B cell (primary cell): ENCODE measurements around the gene BPIFB3. TPM values are rescaled to one million over a fixed set of nuclear protein-coding genes. Genes with fewer than 3 reads are reported as not detected.

Experiments
- ATAC-seq: fragments of 200-7000 bp; cut with Tn5 transposase; one replicate; pipeline ENCODE4 v1.10.0; 2021; ENCODE audit warnings: low read depth, mild to moderate bottlenecking, moderate number of reproducible peaks, moderate library complexity
- CTCF ChIA-PET: fragments of 350-600 bp; sonication (Branson Sonifier 250); formaldehyde crosslinking; loops from one replicate; lab custom pipeline; 2021; ENCODE audit warnings: antibody characterized with exemption, inconsistent platforms; lab: Charles Lee
- POLR2A ChIA-PET: fragments of 350-600 bp; sonication (Branson Sonifier 250); formaldehyde crosslinking; loops from one replicate; lab custom pipeline; 2021; ENCODE audit warnings: antibody characterized with exemption; lab: Charles Lee
- DNase-seq: peaks from one replicate; pipeline ENCODE4 v3.0.0; 2013
- H2AFZ ChIP-seq: 2 replicates; pipeline ENCODE4 v1.6.1; 2012; ENCODE audit warnings: mild to moderate bottlenecking, low read depth, low read length; ENCODE audit not compliant: insufficient read depth, poor library complexity, severe bottlenecking
- H3K27ac ChIP-seq, 2 donors: 1 replicate in 1 of 2; 2 replicates in 1 of 2; pipeline ENCODE4 v1.5.1; 2012 to 2013; ENCODE audit warnings: low read length in 2 of 2, mild to moderate bottlenecking in 2 of 2, moderate library complexity in 1 of 2
- H3K27me3 ChIP-seq, 4 experiments: fragments of 200-600 bp in 1 of 4; sonication (generic) in 1 of 4; replicated peaks in 1 of 4; 1 replicate in 2 of 4; 2 replicates in 2 of 4; pipeline versions ENCODE4 v1.6.1 to v1.7.0; 2013 to 2016; ENCODE audit warnings: low read length in 3 of 4, mild to moderate bottlenecking in 2 of 4, mixed read lengths in 1 of 4, moderate library complexity in 1 of 4; ENCODE audit not compliant: insufficient read depth in 4 of 4, control insufficient read depth in 3 of 4; ENCODE audit errors: control extremely low read depth in 1 of 4
- H3K36me3 ChIP-seq, 2 experiments: replicated peaks in 1 of 2; 1 replicate in 1 of 2; 2 replicates in 1 of 2; pipeline versions ENCODE4 v1.6.1 to v1.7.1; 2013; ENCODE audit warnings: low read length in 1 of 2; ENCODE audit not compliant: insufficient read depth in 2 of 2, control insufficient read depth in 1 of 2; ENCODE audit errors: control extremely low read depth in 1 of 2, extremely low read depth in 1 of 2
- H3K4me1 ChIP-seq, 2 donors: fragments of 200-600 bp in 1 of 2; sonication (generic) in 1 of 2; 1 replicate in 1 of 2; 2 replicates in 1 of 2; pipeline versions ENCODE4 v1.5.1 to v1.6.1; 2013 to 2017; ENCODE audit warnings: low read length in 2 of 2; ENCODE audit not compliant: control insufficient read depth in 2 of 2, insufficient read depth in 2 of 2
- H3K4me2 ChIP-seq: replicated peaks from 2 replicates; pipeline ENCODE3; 2012; ENCODE audit warnings: mild to moderate bottlenecking, low read depth, low read length; ENCODE audit not compliant: poor library complexity, severe bottlenecking
- H3K4me3 ChIP-seq, 5 experiments: fragments of 200-600 bp in 1 of 5; sonication (generic) in 1 of 5; 1 replicate in 3 of 5; 2 replicates in 2 of 5; pipeline versions ENCODE4 v1.5.1 to v1.7.0; 2011 to 2016; ENCODE audit warnings: low read length in 4 of 5, mild to moderate bottlenecking in 4 of 5, low read depth in 2 of 5, control low read depth in 1 of 5, moderate library complexity in 1 of 5; ENCODE audit not compliant: insufficient read depth in 1 of 5; ENCODE audit errors: control extremely low read depth in 1 of 5, extremely low read depth in 1 of 5
- H3K79me2 ChIP-seq: fragments of 200-600 bp; sonication (generic); one replicate; pipeline ENCODE4 v1.6.0; 2016; ENCODE audit warnings: low read length; ENCODE audit not compliant: control insufficient read depth, insufficient read depth
- H3K9ac ChIP-seq: fragments of 200-600 bp; sonication (generic); 2 replicates; pipeline ENCODE4 v1.6.1; 2017; ENCODE audit warnings: mild to moderate bottlenecking, low read length, moderate library complexity
- H3K9me3 ChIP-seq, 3 donors: one replicate each; pipeline versions ENCODE4 v1.6.1 to v1.7.1; 2013; ENCODE audit warnings: low read length in 2 of 3; ENCODE audit not compliant: control insufficient read depth in 2 of 3, insufficient read depth in 1 of 3; ENCODE audit errors: control extremely low read depth in 1 of 3
- H4K20me1 ChIP-seq: 2 replicates; pipeline ENCODE4 v1.6.0; 2012; ENCODE audit warnings: mild to moderate bottlenecking, low read length; ENCODE audit not compliant: insufficient read depth, control insufficient read depth, poor library complexity, severe bottlenecking
- H3K27ac Mint-ChIP-seq: one replicate; pipeline ENCODE4 v1.8.0; 2021; ENCODE audit warnings: mixed read lengths
- H3K27me3 Mint-ChIP-seq: one replicate; pipeline ENCODE4 v1.8.0; 2021; ENCODE audit warnings: mixed read lengths
- H3K4me1 Mint-ChIP-seq: one replicate; pipeline ENCODE4 v1.8.0; 2021; ENCODE audit warnings: mixed read lengths
- H3K4me3 Mint-ChIP-seq: one replicate; pipeline ENCODE4 v1.8.0; 2021; ENCODE audit warnings: mixed read lengths
- H3K9me3 Mint-ChIP-seq: one replicate; pipeline ENCODE4 v1.8.0; 2022; ENCODE audit warnings: mixed read lengths; ENCODE audit not compliant: insufficient read depth
- CTCF ChIP-seq: fragments of 200-600 bp; IDR thresholded peaks from one replicate; pipeline ENCODE4 v1.8.0; 2022; ENCODE audit warnings: antibody characterized with exemption, mild to moderate bottlenecking
- EZH2 ChIP-seq: IDR thresholded peaks from 2 replicates; pipeline ENCODE4 v1.6.1; 2012; ENCODE audit warnings: borderline replicate concordance, low read depth, mild to moderate bottlenecking, moderate library complexity, low read length; ENCODE audit not compliant: insufficient read depth, poor library complexity, severe bottlenecking
- WGBS: methylation state at CpG from one replicate; pipeline ENCODE4 v1.1.5; 2013; ENCODE audit warnings: missing lambda C conversion rate; ENCODE audit not compliant: insufficient coverage; 5-methylcytosine and 5-hydroxymethylcytosine counted together
- intact Hi-C: fragments of 100-400 bp; cut with micrococcal nuclease; formaldehyde crosslinking; loops from one replicate; pipeline ENCODE4 v1.10.0; 2022
- polyA plus RNA-seq: library from polyadenylated mRNA; depleted of rRNA; stranded (reverse); fragments of >200 nt; gene quantifications from 2 replicates; pipeline ENCODE4 v1.2.3, GENCODE V29; 2012
- total RNA-seq, 2 donors: library from RNA; stranded (reverse); fragments of 120-200 nt in 1 of 2; gene quantifications; 1 replicate in 1 of 2; 2 replicates in 1 of 2; pipeline versions ENCODE4 v1.2.3 to v1.2.4, GENCODE V29; 2013 to 2022

The BPIFB3 gene
- total and polyA plus RNA-seq, 2 donors (not counting 1 experiment from before 2014, with no cell fraction given): not detected

GRCh38 chr20:33004141-33004751 is 49.5 kb upstream of the BPIFB3 start, which contains the start of gene SUN5:
Gene SUN5, minus strand, starts transcription at chr20:33004433. Its CDS starts 93 bp downstream, at chr20:33004340.
- no peak for TF ChIP-seq CTCF
- TF ChIP-seq EZH2: no peak
- WGBS: 93% methylated on average over 6 of the region's 6 CpGs
- no peak within 1 kb of the TSS for H3K4me2 ChIP-seq
- no peak within 1 kb of the TSS for H2AFZ ChIP-seq
- no peaks in the 10 kb centered on the region for H3K27me3 ChIP-seq
- H3K79me2 ChIP-seq: no peaks in the 10 kb centered on the region
- H3K4me3 ChIP-seq: no peak within 1 kb of the TSS
- no peak within 1 kb of the TSS for H3K9ac ChIP-seq
- peaks cover 4% of the 10 kb centered on the region for H3K9me3 Mint-ChIP-seq
- no peak for ATAC-seq
- H3K4me1 ChIP-seq: peaks cover 7 to 8% of the 10 kb centered on the region in 2 donors
- no peak for DNase-seq
- no peak within 1 kb of the TSS for H3K27ac ChIP-seq
- H3K36me3 ChIP-seq: no peaks in the 10 kb centered on the region
- POLR2A ChIA-PET: no interaction called here
- no peaks in the 10 kb centered on the region for H4K20me1 ChIP-seq
- H3K27ac Mint-ChIP-seq: no peak within 1 kb of the TSS
- H3K27me3 Mint-ChIP-seq: no peaks in the 10 kb centered on the region
- intact Hi-C loops: loop anchor here (2.0 kb wide), 1 partner anchor 101 kb away; no protein-coding TSS in a partner anchor
- no peak within 1 kb of the TSS for H3K4me3 Mint-ChIP-seq
- peaks cover 8% of the 10 kb centered on the region for H3K4me1 Mint-ChIP-seq
- CTCF ChIA-PET: interaction anchor here (1.5 kb wide), 1 partner anchor 102 kb away, joined by 5 read pairs; no protein-coding TSS in a partner anchor
- H3K9me3 ChIP-seq: peaks cover 0 to 13% (median 7%) of the 10 kb centered on the region in 3 donors

GRCh38 chr20:33005132-33005566 is 48.6 kb upstream of the BPIFB3 start:
- H3K27me3 Mint-ChIP-seq: no peaks in the 10 kb centered on the region
- CTCF ChIA-PET: interaction anchor here (1.5 kb wide), 1 partner anchor 103 kb away, joined by 5 read pairs; no protein-coding TSS in a partner anchor
- Histone ChIP-seq H3K27me3 (no peaks in the 10 kb centered on the region), H3K4me2 (no peak overlapping the region), H3K79me2 (no peaks in the 10 kb centered on the region), H3K9me3 (peaks cover 0 to 13% (median 7%) of the 10 kb centered on the region in 3 donors), H3K4me1 (peaks cover under 1 to 1% of the 10 kb centered on the region in 2 donors), H2AFZ (no peak overlapping the region), H4K20me1 (no peaks in the 10 kb centered on the region), H3K9ac (no peak overlapping the region), H3K36me3 (no peaks in the 10 kb centered on the region), H3K27ac (no peak overlapping the region), H3K4me3 (no peak overlapping the region)
- POLR2A ChIA-PET: no interaction called here
- H3K9me3 Mint-ChIP-seq: peaks cover 4% of the 10 kb centered on the region
- peak; percentile 23 for TF ChIP-seq CTCF
- TF ChIP-seq EZH2: no peak
- no peak overlapping the region for H3K27ac Mint-ChIP-seq
- peaks cover 3% of the 10 kb centered on the region for H3K4me1 Mint-ChIP-seq
- intact Hi-C loops: loop anchor here (2.0 kb wide), 1 partner anchor 102 kb away; no protein-coding TSS in a partner anchor
- no peak overlapping the region for H3K4me3 Mint-ChIP-seq
- ATAC-seq (no peak), DNase-seq (peak; percentile 22)
- 81% methylated on average over 3 of the region's 4 CpGs for WGBS
